ENCODE results near the gene ZBTB24. TPM values are rescaled to one million over a fixed set of nuclear protein-coding genes. Genes with fewer than 3 reads are reported as not detected.
A peak's percentile ranks its signal among the peaks of the same experiment; 100 is the strongest.
"Not testable (repeated sequence)": the region's sequence is repeated elsewhere in the genome, so short reads cannot be mapped to it uniquely, and the experiment has no call there.

The ZBTB24 gene
- total and polyA plus RNA-seq, 2 experiments from 2014 or later, result 3.8 to 6.9 TPM

DNA sequence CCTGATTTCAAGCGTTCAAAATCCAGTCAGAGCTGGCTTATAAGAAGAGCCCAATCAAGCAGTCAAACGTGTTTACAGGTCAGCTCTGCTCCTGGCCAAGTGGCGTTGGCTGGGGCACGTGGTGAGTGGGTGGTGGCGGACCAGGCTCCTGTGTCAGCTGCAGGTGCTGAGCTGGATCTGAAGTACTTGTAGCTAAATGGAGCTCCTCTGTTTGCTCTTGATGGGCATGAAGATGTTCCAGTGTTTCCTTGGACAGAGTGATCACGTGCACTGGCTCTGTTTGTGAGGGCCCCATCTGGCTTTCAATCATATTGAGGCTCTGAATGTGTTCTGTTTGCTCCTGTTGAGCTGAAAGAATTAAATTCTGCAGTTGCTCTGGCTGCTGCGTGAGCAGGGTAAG, 17.2 kb downstream of the ZBTB24 start:
- Histone ChIP-seq H3K4me3 (no peak overlapping the region), H3K36me3 (replicated peaks; ENCODE audit: insufficient read depth, low read depth) (no peaks in the 10 kb centered on the region), H3K4me2 (no peak overlapping the region), H3K4me1 (ENCODE audit: insufficient read depth) (no peaks in the 10 kb centered on the region), H4K20me1 (ENCODE audit: insufficient read depth, poor library complexity, severe bottlenecking) (no peaks in the 10 kb centered on the region), H2AFZ (no peak overlapping the region), H3K27me3 (no peaks in the 10 kb centered on the region), H3K27ac (peak overlapping the region; percentile 67), H3K9me3 (ENCODE audit: low read depth) (no peaks in the 10 kb centered on the region), H3K79me2 (peaks cover 6% of the 10 kb centered on the region), H3K9me2 (replicated peaks; ENCODE audit: insufficient read depth) (no peaks in the 10 kb centered on the region)
- TF ChIP-seq EZH2 (IDR thresholded peaks at IDR 0.05; ENCODE audit: borderline replicate concordance) (no peak), EZH2phosphoT487 (IDR thresholded peaks at IDR 0.05; ENCODE audit: low read depth, severe bottlenecking, unreplicated experiment) (no peak)
- TF ChIP-seq, protein P1, sequence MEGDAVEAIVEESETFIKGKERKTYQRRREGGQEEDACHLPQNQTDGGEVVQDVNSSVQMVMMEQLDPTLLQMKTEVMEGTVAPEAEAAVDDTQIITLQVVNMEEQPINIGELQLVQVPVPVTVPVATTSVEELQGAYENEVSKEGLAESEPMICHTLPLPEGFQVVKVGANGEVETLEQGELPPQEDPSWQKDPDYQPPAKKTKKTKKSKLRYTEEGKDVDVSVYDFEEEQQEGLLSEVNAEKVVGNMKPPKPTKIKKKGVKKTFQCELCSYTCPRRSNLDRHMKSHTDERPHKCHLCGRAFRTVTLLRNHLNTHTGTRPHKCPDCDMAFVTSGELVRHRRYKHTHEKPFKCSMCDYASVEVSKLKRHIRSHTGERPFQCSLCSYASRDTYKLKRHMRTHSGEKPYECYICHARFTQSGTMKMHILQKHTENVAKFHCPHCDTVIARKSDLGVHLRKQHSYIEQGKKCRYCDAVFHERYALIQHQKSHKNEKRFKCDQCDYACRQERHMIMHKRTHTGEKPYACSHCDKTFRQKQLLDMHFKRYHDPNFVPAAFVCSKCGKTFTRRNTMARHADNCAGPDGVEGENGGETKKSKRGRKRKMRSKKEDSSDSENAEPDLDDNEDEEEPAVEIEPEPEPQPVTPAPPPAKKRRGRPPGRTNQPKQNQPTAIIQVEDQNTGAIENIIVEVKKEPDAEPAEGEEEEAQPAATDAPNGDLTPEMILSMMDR (IDR thresholded peaks at IDR 0.05; ENCODE audit: poor library complexity), result no peak
- no peak for DNase-seq (ENCODE audit: low spot score)
- WGBS (ENCODE audit: low lambda C conversion rate, missing lambda C conversion rate), result 83% methylated on average over 7 of the region's 7 CpGs

DNA sequence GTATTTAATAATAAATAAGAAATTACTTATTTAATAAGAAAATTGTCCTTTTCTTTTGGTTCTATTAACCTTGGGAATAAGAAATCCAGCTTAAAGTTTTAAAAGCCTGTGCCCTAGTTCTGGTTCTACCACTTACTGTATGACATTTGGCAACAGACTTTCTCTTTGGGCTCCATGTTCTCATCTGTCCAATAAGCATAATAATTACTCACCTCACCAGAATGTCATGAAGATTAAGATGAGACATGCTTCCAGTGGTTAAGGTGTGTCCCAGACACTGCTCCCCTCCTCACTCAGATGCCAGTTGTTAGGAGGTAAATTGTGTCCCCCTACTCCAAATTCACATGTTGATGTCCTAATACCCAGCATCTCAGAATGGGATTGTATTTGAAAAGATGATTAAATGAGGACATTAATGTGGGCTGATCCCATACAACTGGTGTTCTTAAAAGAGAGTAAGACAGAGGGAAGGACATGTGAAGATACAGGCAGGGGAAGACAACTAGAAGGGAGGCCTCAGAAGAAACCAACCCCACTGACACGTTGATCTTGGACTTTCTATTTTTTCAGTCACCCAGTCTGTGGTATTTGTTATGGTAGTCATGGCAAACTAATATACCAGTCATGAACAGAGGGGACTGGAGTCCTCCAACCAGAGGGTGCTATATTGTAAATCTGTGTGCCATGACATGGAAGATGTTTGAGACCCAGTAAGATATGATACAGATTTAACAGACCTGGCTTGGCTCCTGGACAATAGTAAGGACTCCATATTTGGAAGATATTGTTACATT, 21.1 kb downstream of the ZBTB24 start:
- Histone ChIP-seq H3K36me3 (replicated peaks; ENCODE audit: insufficient read depth, low read depth) (no peaks in the 10 kb centered on the region), H3K9me3 (ENCODE audit: low read depth) (no peaks in the 10 kb centered on the region), H3K4me1 (ENCODE audit: insufficient read depth) (peaks cover 4% of the 10 kb centered on the region), H2AFZ (no peak overlapping the region), H4K20me1 (ENCODE audit: insufficient read depth, poor library complexity, severe bottlenecking) (no peaks in the 10 kb centered on the region), H3K4me2 (no peak overlapping the region), H3K4me3 (no peak overlapping the region), H3K9me2 (replicated peaks; ENCODE audit: insufficient read depth) (no peaks in the 10 kb centered on the region), H3K27me3 (no peaks in the 10 kb centered on the region), H3K27ac (no peak overlapping the region), H3K79me2 (peaks cover 6% of the 10 kb centered on the region)
- WGBS (ENCODE audit: low lambda C conversion rate, missing lambda C conversion rate), result 93% methylated on average over 1 of the region's 1 CpG
- TF ChIP-seq, protein P1 (IDR thresholded peaks at IDR 0.05; ENCODE audit: poor library complexity), result no peak
- TF ChIP-seq EZH2 (IDR thresholded peaks at IDR 0.05; ENCODE audit: borderline replicate concordance) (no peak), EZH2phosphoT487 (IDR thresholded peaks at IDR 0.05; ENCODE audit: low read depth, severe bottlenecking, unreplicated experiment) (no peak)
- DNase-seq (ENCODE audit: low spot score), result no peak

DNA sequence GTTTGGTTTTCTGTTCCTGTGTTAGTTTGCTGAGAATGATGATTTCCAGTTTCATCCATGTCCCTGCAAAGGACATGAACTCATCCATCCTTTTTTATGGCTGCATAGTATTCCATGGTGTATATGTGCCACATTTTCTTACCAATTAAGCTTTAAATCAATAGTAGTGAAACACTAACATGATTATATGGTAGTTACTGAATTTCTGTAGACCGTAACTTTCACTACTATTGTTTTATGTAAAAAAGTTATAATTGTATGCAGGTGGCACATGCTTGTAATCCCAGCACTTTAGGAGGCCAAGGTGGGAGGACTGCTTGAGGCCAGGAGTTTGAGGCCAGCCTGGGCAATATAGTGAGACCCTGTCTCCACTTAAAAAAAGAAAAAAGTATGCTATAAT, 21.8 kb downstream of the ZBTB24 start:
- not testable (repeated sequence) for H3K36me3 ChIP-seq (replicated peaks; ENCODE audit: insufficient read depth, low read depth); H3K27me3 ChIP-seq; H2AFZ ChIP-seq; H3K79me2 ChIP-seq; H3K4me1 ChIP-seq (ENCODE audit: insufficient read depth); H3K9me3 ChIP-seq (ENCODE audit: low read depth); H4K20me1 ChIP-seq (ENCODE audit: insufficient read depth, poor library complexity, severe bottlenecking); H3K4me2 ChIP-seq; H3K4me3 ChIP-seq; DNase-seq (ENCODE audit: low spot score); H3K9me2 ChIP-seq (replicated peaks; ENCODE audit: insufficient read depth)
- peak overlapping the region; percentile 18 for H3K27ac ChIP-seq
- WGBS (ENCODE audit: low lambda C conversion rate, missing lambda C conversion rate), result 100% methylated on average over 1 of the region's 1 CpG

- Histone ChIP-seq H3K9me3 (ENCODE audit: low read depth) (no peaks in the 10 kb centered on the region), H3K27ac (peak overlapping the region; percentile 65), H3K36me3 (replicated peaks; ENCODE audit: insufficient read depth, low read depth) (no peaks in the 10 kb centered on the region), H3K4me3 (no peak overlapping the region), H3K9me2 (replicated peaks; ENCODE audit: insufficient read depth) (no peaks in the 10 kb centered on the region), H4K20me1 (ENCODE audit: insufficient read depth, poor library complexity, severe bottlenecking) (no peaks in the 10 kb centered on the region), H3K79me2 (peaks cover 6% of the 10 kb centered on the region), H3K27me3 (no peaks in the 10 kb centered on the region), H3K4me2 (peak overlapping the region; percentile 38), H2AFZ (no peak overlapping the region), H3K4me1 (ENCODE audit: insufficient read depth) (peaks cover 4% of the 10 kb centered on the region)
- no peak for DNase-seq (ENCODE audit: low spot score)
- no peak for TF ChIP-seq EZH2phosphoT487 (IDR thresholded peaks at IDR 0.05; ENCODE audit: low read depth, severe bottlenecking, unreplicated experiment)
- TF ChIP-seq, protein P1 (IDR thresholded peaks at IDR 0.05; ENCODE audit: poor library complexity), result no peak
- no peak for TF ChIP-seq EZH2 (IDR thresholded peaks at IDR 0.05; ENCODE audit: borderline replicate concordance)
- 72% methylated on average over 3 of the region's 3 CpGs for WGBS (ENCODE audit: low lambda C conversion rate, missing lambda C conversion rate)
These were observed 22.7 kb downstream of the ZBTB24 start for GRCh38 chr6:109460161-109460829.

All from hepatocyte (in vitro differentiated cells).